Sigmoid colon (tissue), 4 donors: ENCODE measurements around the gene TMEM204.

ENCODE experiments used
- CTCF ChIP-seq, 4 experiments: fragments of 450-650 bp in 3 of 4; fragments of 200-600 bp in 1 of 4; IDR thresholded peaks; one replicate each; pipeline ENCODE4 v1.5.1; 2016 to 2019; ENCODE audit warnings: antibody characterized with exemption in 4 of 4, mild to moderate bottlenecking in 3 of 4, moderate library complexity in 2 of 4
- EP300 ChIP-seq, 4 donors: sonication (generic); formaldehyde crosslinking; IDR thresholded peaks; one replicate each; pipeline ENCODE4 v1.6.1; 2017; ENCODE audit warnings: antibody characterized with exemption in 4 of 4

GRCh38 chr16:1492082-1492922 is 41.2 kb upstream of the TMEM204 start:
- TF ChIP-seq EP300 (IDR thresholded peaks at IDR 0.05) (no peak), CTCF (IDR thresholded peaks at IDR 0.05) (no peak)
